Measurements from ENCODE around the gene PLA2G4A. TPM values are rescaled to one million over a fixed set of nuclear protein-coding genes. Genes with fewer than 3 reads are reported as not detected.

PLA2G4A gene
- total RNA-seq, 1 experiment from 2014 or later, result 0.39 TPM

- no peak for TF ChIP-seq CTCF (conservative IDR thresholded peaks at IDR 0.05)
- no peak overlapping the region for H3K9ac ChIP-seq (ENCODE audit: extremely low read depth, insufficient read length, low read length)
- Mint-ChIP-seq H3K9me3 (peaks cover 0 to 5% of the 10 kb centered on the region in 2 experiments; a peak in 2 of 5 replicates), H3K27ac (no peak overlapping the region), H3K4me3 (no peak overlapping the region), H3K36me3 (ENCODE audit: insufficient read depth in 1 of 3, low read depth in 3 of 3) (peaks cover 0 to 2% (median 0%) of the 10 kb centered on the region in 3 experiments; a peak in 3 of 7 replicates), H3K27me3 (ENCODE audit: low read depth) (no peaks in the 10 kb centered on the region), H3K4me1 (peaks cover 0 to 2% of the 10 kb centered on the region in 2 experiments; a peak in 1 of 4 replicates)
- no peak overlapping the region for H3K23ac ChIP-seq (ENCODE audit: insufficient read length, low read depth, low read length)
- H3K79me2 ChIP-seq (ENCODE audit: insufficient read depth, low read length), result no peaks in the 10 kb centered on the region
- no peak overlapping the region for H2AFZ ChIP-seq (ENCODE audit: low read length)
- H3K79me1 ChIP-seq (ENCODE audit: insufficient read depth, low read depth, low read length, poor library complexity, severe bottlenecking), result no peaks in the 10 kb centered on the region
- no peak overlapping the region for H4K5ac ChIP-seq (ENCODE audit: insufficient read length, low read depth, low read length)
- H4K91ac ChIP-seq (ENCODE audit: insufficient read length, low read depth, low read length), result no peak overlapping the region
- H2BK12ac ChIP-seq (ENCODE audit: insufficient read length, low read depth, low read length), result no peak overlapping the region
- no peak overlapping the region for H3K14ac ChIP-seq (ENCODE audit: insufficient read depth, low read length)
- H2AK5ac ChIP-seq (ENCODE audit: insufficient read length, low read length), result no peak overlapping the region
- H3K4me1 ChIP-seq (ENCODE audit: insufficient read depth, low read length), result no peaks in the 10 kb centered on the region
- H3K4ac ChIP-seq (ENCODE audit: low read depth, low read length), result no peak overlapping the region
- no peak overlapping the region for H3K56ac ChIP-seq (ENCODE audit: insufficient read length, low read depth, low read length)
- H3K23me2 ChIP-seq (ENCODE audit: insufficient read length, low read depth, low read length, poor library complexity, severe bottlenecking), result no peaks in the 10 kb centered on the region
- no peak for DNase-seq
- no peak overlapping the region for H2BK15ac ChIP-seq (ENCODE audit: low read depth, low read length)
- H2BK20ac ChIP-seq (ENCODE audit: low read depth, low read length, poor library complexity, severe bottlenecking), result no peak overlapping the region
- WGBS (ENCODE audit: extremely low coverage, insufficient read length, low lambda C conversion rate), result no CpG with 5 or more reads among the region's 4 CpGs
- no peak overlapping the region for H3K18ac ChIP-seq (ENCODE audit: insufficient read length, low read depth, low read length)
- no peak overlapping the region for H2BK5ac ChIP-seq (ENCODE audit: insufficient read length, low read length)
- H4K20me1 ChIP-seq (ENCODE audit: control insufficient read depth, insufficient read depth, insufficient read length), result no peaks in the 10 kb centered on the region
- no peak overlapping the region for H3T11ph ChIP-seq (ENCODE audit: low read length)
- no peaks in the 10 kb centered on the region for H3K27me3 ChIP-seq (ENCODE audit: insufficient read depth, low read length)
- no peak overlapping the region for H4K8ac ChIP-seq (replicated peaks; ENCODE audit: insufficient read length, low read depth, low read length)
- H3K4me2 ChIP-seq (ENCODE audit: insufficient read depth, insufficient read length, low read length), result no peak overlapping the region
- no peak overlapping the region for H2BK120ac ChIP-seq (ENCODE audit: low read depth, low read length, poor library complexity, severe bottlenecking)
- H3K9me3 ChIP-seq (ENCODE audit: control insufficient read depth, low read depth, low read length), result no peaks in the 10 kb centered on the region
- no peak overlapping the region for H3K27ac ChIP-seq (ENCODE audit: insufficient read length, low read depth, low read length)
Observed at GRCh38 chr1:186915555-186915954, 86.8 kb downstream of the PLA2G4A start.
